Mesenteric fat pad (tissue), 1 donor: ENCODE measurements around the gene PRDX1. TPM values are rescaled to one million over a fixed set of nuclear protein-coding genes. Genes with fewer than 3 reads are reported as not detected.
"Not testable (repeated sequence)": the region's sequence is repeated elsewhere in the genome, so short reads cannot be mapped to it uniquely, and the experiment has no call there.

Experiments
- DNase-seq: peaks from one replicate; pipeline ENCODE4 v3.0.0-alpha.2; 2020; ENCODE audit warnings: low spot score
- total RNA-seq: library from RNA; stranded (reverse); fragmentation: NEBNext Ultra II Directional; extraction: Animal tissue kit (Norgen Biotek cat#: 25700); gene quantifications from one replicate; pipeline ENCODE4 v1.2.1, GENCODE V29; 2021
- donor health status: DM: yes; HTN: yes; CAD: no.

PRDX1 gene
- total RNA-seq, 1 donor from 2014 or later = 495 TPM

- not testable (repeated sequence) for DNase-seq
Observed at GRCh38 chr1:45467353-45467752, 54.3 kb downstream of the PRDX1 start.

GRCh38 chr1:45465277-45465676 lies 56.4 kb downstream of the PRDX1 start:
- no peak for DNase-seq

Other genes with a start within 250 kb of the PRDX1 start
- gene HPDL, start 195.0 kb downstream of the PRDX1 start, total RNA-seq = 1.00 TPM
- 7.2 TPM for gene TOE1, start 181.7 kb downstream of the PRDX1 start, total RNA-seq
- 14.4 TPM for gene MUTYH, start 181.4 kb downstream of the PRDX1 start, total RNA-seq
- gene TESK2, start 30.7 kb downstream of the PRDX1 start, total RNA-seq = 2.8 TPM
- 2.4 TPM for gene CCDC163, start 21.8 kb downstream of the PRDX1 start, total RNA-seq
- 6.0 TPM for gene MMACHC, start 21.6 kb downstream of the PRDX1 start, total RNA-seq
- 132 TPM for gene AKR1A1, start 28.9 kb upstream of the PRDX1 start, total RNA-seq
- gene NASP, start 62.2 kb upstream of the PRDX1 start, total RNA-seq = 57.6 TPM
- gene CCDC17, start 102.2 kb upstream of the PRDX1 start, total RNA-seq = 2.4 TPM
- 80.2 TPM for gene GPBP1L1, start 164.6 kb upstream of the PRDX1 start, total RNA-seq
- 17.0 TPM for gene TMEM69, start 166.3 kb upstream of the PRDX1 start, total RNA-seq
- 11.9 TPM for gene IPP, start 228.8 kb upstream of the PRDX1 start, total RNA-seq